Lower lobe of right lung (tissue), 2 donors: Measurements from ENCODE around the gene OTP. TPM values are rescaled to one million over a fixed set of nuclear protein-coding genes. Genes with fewer than 3 reads are reported as not detected.
"Not testable (repeated sequence)": the region's sequence is repeated elsewhere in the genome, so short reads cannot be mapped to it uniquely, and the experiment has no call there.

Experiments used
- ATAC-seq, 2 donors: fragments of 200-7000 bp; cut with Tn5 transposase; one replicate each; pipeline ENCODE4 v1.9.1; 2020 to 2022; ENCODE audit warnings: mild to moderate bottlenecking in 2 of 2, moderate library complexity in 2 of 2
- DNase-seq: peaks from one replicate; pipeline ENCODE4 v3.0.0-alpha.2; 2020
- H3K27ac ChIP-seq: fragments of 200-600 bp; one replicate; pipeline ENCODE4 v1.8.0; 2022
- H3K27me3 ChIP-seq: fragments of 200-600 bp; one replicate; pipeline ENCODE4 v1.8.0; 2022; ENCODE audit warnings: low read depth
- H3K36me3 ChIP-seq: fragments of 200-600 bp; one replicate; pipeline ENCODE4 v1.8.0; 2022; ENCODE audit warnings: mild to moderate bottlenecking
- H3K4me1 ChIP-seq: fragments of 200-600 bp; one replicate; pipeline ENCODE4 v1.8.0; 2022
- H3K4me3 ChIP-seq: fragments of 200-600 bp; one replicate; pipeline ENCODE4 v1.8.0; 2022; ENCODE audit warnings: mild to moderate bottlenecking
- H3K9me3 ChIP-seq: fragments of 200-600 bp; one replicate; pipeline ENCODE4 v1.8.0; 2022
- intact Hi-C: fragments of 100-400 bp; cut with DNase I; formaldehyde crosslinking; loops from one replicate; pipeline ENCODE4 v1.11.0; 2022
- total RNA-seq: library from RNA; stranded (reverse); fragmentation: NEBNext Ultra II Directional; extraction: Animal tissue kit (Norgen Biotek cat#: 25700); gene quantifications from one replicate; pipeline ENCODE4 v1.2.1, GENCODE V29; 2021
- TF ChIP-seq, protein P1 (sequence below): fragments of 200-600 bp; IDR thresholded peaks from one replicate; pipeline ENCODE4 v1.8.0; 2022; ENCODE audit warnings: antibody characterized with exemption, mild to moderate bottlenecking
- donor health status: DM: no; HTN: yes; CAD: no; lungs with severe emphysema.

The OTP gene
- total RNA-seq, 1 donor from 2014 or later, result not detected

DNA sequence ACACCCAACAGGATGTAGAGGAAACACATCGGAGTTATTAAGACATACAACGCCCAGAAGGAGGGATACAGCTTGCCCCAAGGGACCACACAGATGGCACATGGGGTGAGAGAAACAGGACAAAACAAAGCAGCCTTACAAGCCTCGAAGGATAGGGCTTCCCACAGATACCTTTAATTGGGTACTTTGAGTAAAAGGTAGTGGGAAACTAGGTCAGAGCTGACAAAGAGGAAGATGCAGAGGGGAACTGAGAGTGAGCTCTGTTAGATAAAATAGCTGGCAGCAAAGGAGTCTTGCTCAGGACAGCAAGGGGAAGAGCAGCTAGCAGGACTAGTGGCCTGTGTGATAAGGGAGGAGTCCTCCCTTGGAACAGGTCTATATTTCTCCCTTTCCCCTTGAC, 48.2 kb downstream of the OTP start:
- DNase-seq (no peak), ATAC-seq (no peak)
- TF ChIP-seq, protein P1, sequence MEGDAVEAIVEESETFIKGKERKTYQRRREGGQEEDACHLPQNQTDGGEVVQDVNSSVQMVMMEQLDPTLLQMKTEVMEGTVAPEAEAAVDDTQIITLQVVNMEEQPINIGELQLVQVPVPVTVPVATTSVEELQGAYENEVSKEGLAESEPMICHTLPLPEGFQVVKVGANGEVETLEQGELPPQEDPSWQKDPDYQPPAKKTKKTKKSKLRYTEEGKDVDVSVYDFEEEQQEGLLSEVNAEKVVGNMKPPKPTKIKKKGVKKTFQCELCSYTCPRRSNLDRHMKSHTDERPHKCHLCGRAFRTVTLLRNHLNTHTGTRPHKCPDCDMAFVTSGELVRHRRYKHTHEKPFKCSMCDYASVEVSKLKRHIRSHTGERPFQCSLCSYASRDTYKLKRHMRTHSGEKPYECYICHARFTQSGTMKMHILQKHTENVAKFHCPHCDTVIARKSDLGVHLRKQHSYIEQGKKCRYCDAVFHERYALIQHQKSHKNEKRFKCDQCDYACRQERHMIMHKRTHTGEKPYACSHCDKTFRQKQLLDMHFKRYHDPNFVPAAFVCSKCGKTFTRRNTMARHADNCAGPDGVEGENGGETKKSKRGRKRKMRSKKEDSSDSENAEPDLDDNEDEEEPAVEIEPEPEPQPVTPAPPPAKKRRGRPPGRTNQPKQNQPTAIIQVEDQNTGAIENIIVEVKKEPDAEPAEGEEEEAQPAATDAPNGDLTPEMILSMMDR, result no peak

DNA sequence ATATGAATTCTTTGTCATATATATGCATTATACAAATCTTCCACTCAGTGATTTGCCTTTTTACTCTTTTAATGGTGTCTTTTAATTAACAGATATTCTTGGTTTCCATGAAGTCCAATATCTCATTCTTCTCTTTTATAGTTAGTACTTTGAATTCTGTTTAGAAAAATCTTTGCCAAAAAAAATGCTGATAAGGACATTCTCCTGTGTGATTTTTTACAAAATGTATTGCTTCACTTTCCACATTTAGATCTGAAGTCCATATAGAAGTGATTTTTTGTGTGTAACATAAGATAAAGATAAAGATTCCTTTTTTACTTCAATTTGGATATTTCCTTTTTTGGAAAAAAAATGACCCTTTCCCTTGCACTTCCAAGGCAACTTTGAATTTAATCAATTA, 50.3 kb downstream of the OTP start:
- no peak overlapping the region for H3K4me3 ChIP-seq
- no peaks in the 10 kb centered on the region for H3K4me1 ChIP-seq
- no peak for DNase-seq
- no peaks in the 10 kb centered on the region for H3K9me3 ChIP-seq
- H3K27ac ChIP-seq, result no peak overlapping the region
- H3K27me3 ChIP-seq, result no peaks in the 10 kb centered on the region
- no peaks in the 10 kb centered on the region for H3K36me3 ChIP-seq
- intact Hi-C loops, result no loop called here
- TF ChIP-seq, protein P1, result no peak
- ATAC-seq, result no peak

More for the DNA sequence above, 48.2 kb downstream of the OTP start:
- Histone ChIP-seq H3K4me3 (no peak overlapping the region), H3K27me3 (no peaks in the 10 kb centered on the region), H3K4me1 (no peaks in the 10 kb centered on the region), H3K36me3 (no peaks in the 10 kb centered on the region), H3K27ac (no peak overlapping the region), H3K9me3 (no peaks in the 10 kb centered on the region)
- intact Hi-C loops, result no loop called here

DNA sequence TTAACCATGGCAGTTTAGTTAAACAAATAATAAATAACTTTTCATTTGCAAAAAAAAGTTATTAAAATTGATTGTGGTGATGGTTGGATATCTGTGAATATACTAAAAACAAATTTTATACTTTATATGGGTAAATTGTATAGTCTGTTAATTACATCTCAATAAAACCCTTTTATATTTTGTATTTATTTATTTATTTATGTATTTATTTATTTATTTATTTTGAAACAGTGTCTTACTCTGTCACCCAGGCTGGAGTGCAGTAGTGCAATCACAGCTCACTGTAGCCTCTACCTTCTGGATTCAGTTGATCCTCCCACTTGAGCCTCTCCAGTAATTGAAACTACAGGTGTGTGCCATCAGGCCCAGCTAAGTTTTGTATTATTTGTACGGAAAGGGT, 52.4 kb downstream of the OTP start:
- Histone ChIP-seq H3K36me3 (no peaks in the 10 kb centered on the region), H3K27ac (no peak overlapping the region), H3K4me1 (no peaks in the 10 kb centered on the region), H3K27me3 (no peaks in the 10 kb centered on the region), H3K9me3 (no peaks in the 10 kb centered on the region), H3K4me3 (no peak overlapping the region)
- TF ChIP-seq, protein P1, result no peak
- intact Hi-C loops, result no loop called here
- DNase-seq (no peak), ATAC-seq (no peak)

GRCh38 chr5:77582143-77582542, 56.4 kb downstream of the OTP start:
- H3K4me1 ChIP-seq, H3K36me3 ChIP-seq, H3K9me3 ChIP-seq, H3K4me3 ChIP-seq, ATAC-seq, H3K27me3 ChIP-seq, DNase-seq, H3K27ac ChIP-seq, intact Hi-C loops: not testable (repeated sequence)

Other genes starting within 250 kb of the OTP start
- 35.6 TPM for gene WDR41, start 146.4 kb downstream of the OTP start, total RNA-seq
- 117 TPM for gene TBCA, start 137.6 kb upstream of the OTP start, total RNA-seq